ENCODE data around the gene LHX5. TPM values are rescaled to one million over a fixed set of nuclear protein-coding genes. Genes with fewer than 3 reads are reported as not detected.

LHX5 gene
- total RNA-seq, 1 donor from 2014 or later: 0.25 TPM

- H3K27me3 Mint-ChIP-seq (ENCODE audit: low read depth, unreplicated experiment): peaks cover 81% of the 10 kb centered on the region
- Histone ChIP-seq H3K9me3 (ENCODE audit: insufficient read depth, low read depth, low read length) (no peaks in the 10 kb centered on the region), H3K79me2 (ENCODE audit: insufficient read depth, low read length) (no peaks in the 10 kb centered on the region), H4K20me1 (ENCODE audit: insufficient read depth, low read length) (peaks cover 8% of the 10 kb centered on the region), H3K9ac (ENCODE audit: low read length) (no peak overlapping the region), H3K27me3 (ENCODE audit: insufficient read depth, low read length) (peaks cover 82% of the 10 kb centered on the region), H3K4me2 (ENCODE audit: low read length) (no peak overlapping the region), H3K4me1 (ENCODE audit: insufficient read depth, low read length) (no peaks in the 10 kb centered on the region), H3K36me3 (ENCODE audit: insufficient read depth, low read length) (no peaks in the 10 kb centered on the region), H3K27ac (ENCODE audit: low read depth, low read length) (no peak overlapping the region), H3K4me3 (ENCODE audit: insufficient read depth, low read depth, low read length) (no peak overlapping the region), H2AFZ (ENCODE audit: low read depth, low read length) (no peak overlapping the region)
- H3K9me3 Mint-ChIP-seq (ENCODE audit: unreplicated experiment): peaks cover 20% of the 10 kb centered on the region
- H3K36me3 Mint-ChIP-seq (ENCODE audit: low read depth, unreplicated experiment): peaks cover 4% of the 10 kb centered on the region
- no peak overlapping the region for H3K27ac Mint-ChIP-seq (ENCODE audit: unreplicated experiment)
- DNase-seq (ENCODE audit: low read depth) (no peak), FAIRE-seq (no peak)
- H3K4me1 Mint-ChIP-seq (ENCODE audit: low read depth, unreplicated experiment): peaks cover 5% of the 10 kb centered on the region
- TF ChIP-seq EZH2 (IDR thresholded peaks at IDR 0.05; ENCODE audit: insufficient read depth, low read length) (peak; percentile 49), CTCF (IDR thresholded peaks at IDR 0.05; ENCODE audit: insufficient read depth, low read depth, low read length) (no peak)
- H3K4me3 Mint-ChIP-seq (ENCODE audit: unreplicated experiment): no peak overlapping the region
These were observed 3.9 kb upstream of the LHX5 start for GRCh38 chr12:113475451-113476175.

GRCh38 chr12:113474635-113475436 lies 3.2 kb upstream of the LHX5 start:
- peaks cover 4% of the 10 kb centered on the region for H3K4me1 Mint-ChIP-seq (ENCODE audit: low read depth, unreplicated experiment)
- Histone ChIP-seq H3K9me3 (ENCODE audit: insufficient read depth, low read depth, low read length) (no peaks in the 10 kb centered on the region), H3K27ac (ENCODE audit: low read depth, low read length) (no peak overlapping the region), H3K36me3 (ENCODE audit: insufficient read depth, low read length) (no peaks in the 10 kb centered on the region), H3K4me2 (ENCODE audit: low read length) (no peak overlapping the region), H3K4me3 (ENCODE audit: insufficient read depth, low read depth, low read length) (no peak overlapping the region), H2AFZ (ENCODE audit: low read depth, low read length) (no peak overlapping the region), H4K20me1 (ENCODE audit: insufficient read depth, low read length) (peaks cover 8% of the 10 kb centered on the region), H3K27me3 (ENCODE audit: insufficient read depth, low read length) (peaks cover 84% of the 10 kb centered on the region), H3K4me1 (ENCODE audit: insufficient read depth, low read length) (no peaks in the 10 kb centered on the region), H3K9ac (ENCODE audit: low read length) (no peak overlapping the region), H3K79me2 (ENCODE audit: insufficient read depth, low read length) (no peaks in the 10 kb centered on the region)
- DNase-seq (ENCODE audit: low read depth): no peak
- no peak overlapping the region for H3K27ac Mint-ChIP-seq (ENCODE audit: unreplicated experiment)
- no peak overlapping the region for H3K4me3 Mint-ChIP-seq (ENCODE audit: unreplicated experiment)
- peaks cover 18% of the 10 kb centered on the region for H3K9me3 Mint-ChIP-seq (ENCODE audit: unreplicated experiment)
- H3K27me3 Mint-ChIP-seq (ENCODE audit: low read depth, unreplicated experiment): peaks cover 81% of the 10 kb centered on the region
- TF ChIP-seq EZH2 (IDR thresholded peaks at IDR 0.05; ENCODE audit: insufficient read depth, low read length) (no peak), CTCF (IDR thresholded peaks at IDR 0.05; ENCODE audit: insufficient read depth, low read depth, low read length) (no peak)
- peaks cover 4% of the 10 kb centered on the region for H3K36me3 Mint-ChIP-seq (ENCODE audit: low read depth, unreplicated experiment)
- no peak for FAIRE-seq

All from astrocyte (in vitro differentiated cells and primary cell).